SK-N-SH (cell line): Measurements from ENCODE around the gene RFX1. TPM values are rescaled to one million over a fixed set of nuclear protein-coding genes. Genes with fewer than 3 reads are reported as not detected.

Experiments used
- MEF2A ChIP-seq: IDR thresholded peaks from 2 replicates; pipeline ENCODE4 v1.4.0; 2012; ENCODE audit warnings: low read depth, borderline replicate concordance
- POLR2AphosphoS5 ChIP-seq: IDR thresholded peaks from 2 replicates; pipeline ENCODE4 v1.6.1; 2012; ENCODE audit warnings: low read depth, low read length
- polyA plus RNA-seq, 3 experiments: library from polyadenylated mRNA; depleted of rRNA; stranded (reverse); fragments of >200 nt; gene quantifications; 2 replicates each; pipeline ENCODE4 v1.2.3, GENCODE V29; 2012
- TF ChIP-seq, protein P1 (sequence below): fragments of 150-350 bp; IDR thresholded peaks from 2 replicates; pipeline ENCODE4 v1.6.1; 2016; ENCODE audit warnings: mild to moderate bottlenecking, low read depth, low read length
- TF ChIP-seq, protein P2 (sequence below): IDR thresholded peaks from 2 replicates; pipeline ENCODE4; 2012

The RFX1 gene
- polyA plus RNA-seq, 1 of the 3 experiments (the other 2 are of a cell fraction) = 1.5 TPM

DNA sequence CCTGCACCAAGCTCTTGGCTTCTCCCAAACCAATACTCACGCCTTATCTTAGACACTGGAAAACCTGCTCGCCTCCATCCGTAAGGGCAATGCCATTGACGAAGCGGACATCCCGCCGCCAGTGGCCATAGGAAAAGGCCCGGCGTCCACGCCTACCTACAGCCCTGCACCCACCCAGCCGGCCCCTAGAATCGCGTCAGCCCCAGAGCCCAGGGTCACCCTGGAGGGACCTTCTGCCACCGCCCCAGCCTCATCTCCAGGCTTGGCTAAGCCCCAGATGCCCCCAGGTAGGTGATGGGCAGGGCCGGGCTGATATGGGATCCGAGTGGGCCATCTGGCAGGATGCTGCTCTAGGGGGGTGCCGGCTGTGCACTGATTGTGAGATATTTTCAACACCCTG, 92.8 kb downstream of the RFX1 start (continued):
- TF ChIP-seq MEF2A (no peak), POLR2AphosphoS5 (no peak)
- TF ChIP-seq, protein P1, sequence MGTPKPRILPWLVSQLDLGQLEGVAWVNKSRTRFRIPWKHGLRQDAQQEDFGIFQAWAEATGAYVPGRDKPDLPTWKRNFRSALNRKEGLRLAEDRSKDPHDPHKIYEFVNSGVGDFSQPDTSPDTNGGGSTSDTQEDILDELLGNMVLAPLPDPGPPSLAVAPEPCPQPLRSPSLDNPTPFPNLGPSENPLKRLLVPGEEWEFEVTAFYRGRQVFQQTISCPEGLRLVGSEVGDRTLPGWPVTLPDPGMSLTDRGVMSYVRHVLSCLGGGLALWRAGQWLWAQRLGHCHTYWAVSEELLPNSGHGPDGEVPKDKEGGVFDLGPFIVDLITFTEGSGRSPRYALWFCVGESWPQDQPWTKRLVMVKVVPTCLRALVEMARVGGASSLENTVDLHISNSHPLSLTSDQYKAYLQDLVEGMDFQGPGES = no peak
- TF ChIP-seq, protein P2, sequence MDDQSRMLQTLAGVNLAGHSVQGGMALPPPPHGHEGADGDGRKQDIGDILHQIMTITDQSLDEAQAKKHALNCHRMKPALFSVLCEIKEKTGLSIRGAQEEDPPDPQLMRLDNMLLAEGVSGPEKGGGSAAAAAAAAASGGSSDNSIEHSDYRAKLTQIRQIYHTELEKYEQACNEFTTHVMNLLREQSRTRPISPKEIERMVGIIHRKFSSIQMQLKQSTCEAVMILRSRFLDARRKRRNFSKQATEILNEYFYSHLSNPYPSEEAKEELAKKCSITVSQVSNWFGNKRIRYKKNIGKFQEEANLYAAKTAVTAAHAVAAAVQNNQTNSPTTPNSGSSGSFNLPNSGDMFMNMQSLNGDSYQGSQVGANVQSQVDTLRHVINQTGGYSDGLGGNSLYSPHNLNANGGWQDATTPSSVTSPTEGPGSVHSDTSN = no peak

Other genes with a start within 250 kb of the RFX1 start
- 49.6 and 56.8 TPM in 2 replicates for gene MRI1, start 241.8 kb downstream of the RFX1 start, polyA plus RNA-seq (2012; rRNA removed)
- gene C19orf53, start 231.9 kb downstream of the RFX1 start, polyA plus RNA-seq (2012; rRNA removed) = 470 and 554 TPM in 2 replicates
- 3.5 and 4.7 TPM in 2 replicates for gene ZSWIM4, start 210.9 kb downstream of the RFX1 start, polyA plus RNA-seq (2012; rRNA removed)
- gene NANOS3, start 129.2 kb downstream of the RFX1 start, polyA plus RNA-seq (2012; rRNA removed) = 0.53 and 0.57 TPM in 2 replicates
- gene BRME1, start 100.2 kb downstream of the RFX1 start, polyA plus RNA-seq (2012; rRNA removed) = 1.5 and 1.8 TPM in 2 replicates
- gene CC2D1A, start 100.1 kb downstream of the RFX1 start, polyA plus RNA-seq (2012; rRNA removed) = 18.7 and 24.2 TPM in 2 replicates
- 4.2 and 7.5 TPM in 2 replicates for gene PODNL1, start 67.9 kb downstream of the RFX1 start, polyA plus RNA-seq (2012; rRNA removed)
- gene DCAF15, start 53.8 kb downstream of the RFX1 start, polyA plus RNA-seq (2012; rRNA removed) = 36.7 and 55.6 TPM in 2 replicates
- gene RLN3, start 21.8 kb upstream of the RFX1 start, polyA plus RNA-seq (2012; rRNA removed) = not detected in 2 replicates
- gene IL27RA, start 25.4 kb upstream of the RFX1 start, polyA plus RNA-seq (2012; rRNA removed) = 9.3 TPM in 2 replicates
- 5.2 and 5.5 TPM in 2 replicates for gene PALM3, start 55.8 kb upstream of the RFX1 start, polyA plus RNA-seq (2012; rRNA removed)
- 1.6 and 2.6 TPM in 2 replicates for gene MISP3, start 66.5 kb upstream of the RFX1 start, polyA plus RNA-seq (2012; rRNA removed)
- gene C19orf67, start 79.5 kb upstream of the RFX1 start, polyA plus RNA-seq (2012; rRNA removed) = not detected in 2 replicates
- 11.7 and 19.0 TPM in 2 replicates for gene SAMD1, start 84.4 kb upstream of the RFX1 start, polyA plus RNA-seq (2012; rRNA removed)
- gene PRKACA, start 111.4 kb upstream of the RFX1 start, polyA plus RNA-seq (2012; rRNA removed) = 17.2 and 48.4 TPM in 2 replicates
- gene ASF1B, start 130.3 kb upstream of the RFX1 start, polyA plus RNA-seq (2012; rRNA removed) = 17.8 and 19.0 TPM in 2 replicates
- 13.4 TPM in 2 replicates for gene ADGRL1, start 199.8 kb upstream of the RFX1 start, polyA plus RNA-seq (2012; rRNA removed)